H1 (cell line): ENCODE measurements around the gene ARHGEF5.
"Not testable (repeated sequence)": the region's sequence is repeated elsewhere in the genome, so short reads cannot be mapped to it uniquely, and the experiment has no call there.

Experiments used
- BRCA1 ChIP-seq: IDR thresholded peaks from 2 replicates; pipeline ENCODE4 v1.6.1; 2012; ENCODE audit warnings: low read depth, low read length, improper control_type of control experiment
- CEBPB ChIP-seq: IDR thresholded peaks from 2 replicates; pipeline ENCODE4 v1.6.1; 2012; ENCODE audit warnings: low read depth, low read length
- CREB1 ChIP-seq: IDR thresholded peaks from 2 replicates; pipeline ENCODE4 v1.6.1; 2012; ENCODE audit warnings: inconsistent platforms
- CTCF ChIP-seq, 3 experiments: IDR thresholded peaks; 1 replicate in 2 of 3; 2 replicates in 1 of 3; pipeline versions ENCODE4 v1.5.1 to v1.6.1; 2011; ENCODE audit warnings: low read length in 3 of 3, mild to moderate bottlenecking in 3 of 3, inconsistent platforms in 2 of 3, low read depth in 1 of 3, moderate library complexity in 1 of 3; ENCODE audit not compliant: insufficient read depth in 1 of 3; ENCODE audit errors: control extremely low read depth in 1 of 3
- EP300 ChIP-seq, 2 experiments: IDR thresholded peaks; 1 replicate in 1 of 2; 2 replicates in 1 of 2; pipeline ENCODE4 v1.6.1; 2011 to 2012; ENCODE audit warnings: low read depth in 2 of 2, low read length in 2 of 2, mild to moderate bottlenecking in 2 of 2, borderline replicate concordance in 1 of 2, inconsistent platforms in 1 of 2, moderate library complexity in 1 of 2
- FOSL1 ChIP-seq: IDR thresholded peaks from 2 replicates; pipeline ENCODE4 v1.6.1; 2011; ENCODE audit warnings: mild to moderate bottlenecking, low read depth, low read length, moderate library complexity; ENCODE audit not compliant: insufficient read depth
- MAX ChIP-seq: IDR thresholded peaks from 2 replicates; pipeline ENCODE4 v1.6.1; 2012; ENCODE audit warnings: inconsistent platforms
- POLR2AphosphoS5 ChIP-seq: IDR thresholded peaks from 2 replicates; pipeline ENCODE4 v1.6.1; 2011; ENCODE audit warnings: low read depth, low read length
- TAF1 ChIP-seq: IDR thresholded peaks from 2 replicates; pipeline ENCODE4 v1.6.1; 2011; ENCODE audit warnings: mild to moderate bottlenecking, low read depth, low read length

GRCh38 chr7:144351667-144352066 lies 3.5 kb upstream of the ARHGEF5 start:
- not testable (repeated sequence) for TF ChIP-seq CTCF (IDR thresholded peaks at IDR 0.05; ENCODE audit: control extremely low read depth in 1 of 3, insufficient read depth in 1 of 3, low read depth in 1 of 3, low read length in 3 of 3); TAF1; BRCA1; POLR2AphosphoS5; FOSL1; CEBPB; CREB1; EP300 (IDR thresholded peaks at IDR 0.05; ENCODE audit: borderline replicate concordance in 1 of 2, low read depth in 2 of 2, low read length in 2 of 2); MAX
